Stimulated activated CD8-positive, alpha-beta memory T cell treated with anti-CD3 and anti-CD28 coated beads, Interleukin-4, amount 100 ng/mL, for 48 hours (primary cell): ENCODE results near the gene PHOSPHO2.
A peak's percentile ranks its signal among the peaks of the same experiment; 100 is the strongest.

ENCODE experiments used
- DNase-seq: peaks from one replicate; pipeline ENCODE4 v3.0.0-alpha.2; 2020

Gene PHOSPHO2

DNA sequence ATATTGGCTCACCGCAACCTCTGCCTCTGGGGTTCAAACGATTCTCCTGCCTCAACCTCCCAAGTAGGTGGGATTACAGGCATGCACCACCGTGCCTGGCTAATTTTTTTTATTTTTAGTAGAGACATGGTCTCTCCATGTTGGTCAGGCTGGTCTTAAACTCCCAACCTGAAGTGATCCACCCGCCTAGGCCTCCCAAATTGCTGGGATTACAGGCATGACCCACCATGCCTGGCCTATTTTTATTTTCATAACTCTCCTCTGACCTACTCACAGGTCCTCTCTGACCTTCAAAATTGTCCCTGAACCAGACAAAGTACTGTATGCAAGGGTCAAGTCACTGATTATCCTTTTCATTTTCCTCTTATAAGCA is 23.4 kb downstream of the PHOSPHO2 start:
- no peak for DNase-seq

- DNase-seq = no peak
Observed at GRCh38 chr2:169718930-169719504, 24.7 kb downstream of the PHOSPHO2 start.

DNA sequence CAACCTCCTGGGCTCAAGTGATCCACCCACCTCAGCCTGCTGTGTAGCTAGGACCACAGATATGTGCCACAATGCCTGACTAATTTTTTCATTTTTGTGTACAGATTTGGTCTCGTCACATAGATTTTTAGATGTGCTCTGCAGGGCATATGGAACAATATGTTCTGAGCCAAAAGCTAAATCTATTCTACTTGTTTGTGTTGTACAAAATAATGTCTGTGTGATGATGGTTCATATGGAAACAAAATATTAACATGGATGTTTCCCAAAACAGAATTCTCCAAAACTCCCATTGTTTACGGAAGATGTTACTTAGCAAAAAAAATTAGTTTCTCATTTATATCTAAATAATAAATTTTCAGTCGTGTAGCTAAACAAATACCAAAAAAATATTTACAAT is 26.7 kb downstream of the PHOSPHO2 start:
- DNase-seq = no peak

GRCh38 chr2:169727065-169727464 is 32.8 kb downstream of the PHOSPHO2 start:
- DNase-seq = no peak

DNA sequence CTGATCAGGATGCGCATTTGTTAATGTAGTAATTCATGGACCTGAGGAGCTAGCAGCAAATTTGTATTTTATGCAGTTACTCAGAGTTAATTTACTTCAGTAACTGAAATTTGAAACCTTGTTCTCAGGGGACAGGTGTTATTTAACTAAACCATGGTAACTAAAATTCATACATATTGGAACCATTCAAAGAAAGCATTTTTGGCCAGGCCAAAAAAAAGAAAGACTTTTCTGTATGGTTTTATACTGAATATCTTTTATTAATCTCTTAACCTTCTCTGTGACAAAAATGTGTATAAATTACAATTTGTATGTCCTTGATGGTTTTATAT is 35.0 kb downstream of the PHOSPHO2 start:
- DNase-seq = no peak

- no peak for DNase-seq
Observed at GRCh38 chr2:169732075-169732474, 37.8 kb downstream of the PHOSPHO2 start.

DNA sequence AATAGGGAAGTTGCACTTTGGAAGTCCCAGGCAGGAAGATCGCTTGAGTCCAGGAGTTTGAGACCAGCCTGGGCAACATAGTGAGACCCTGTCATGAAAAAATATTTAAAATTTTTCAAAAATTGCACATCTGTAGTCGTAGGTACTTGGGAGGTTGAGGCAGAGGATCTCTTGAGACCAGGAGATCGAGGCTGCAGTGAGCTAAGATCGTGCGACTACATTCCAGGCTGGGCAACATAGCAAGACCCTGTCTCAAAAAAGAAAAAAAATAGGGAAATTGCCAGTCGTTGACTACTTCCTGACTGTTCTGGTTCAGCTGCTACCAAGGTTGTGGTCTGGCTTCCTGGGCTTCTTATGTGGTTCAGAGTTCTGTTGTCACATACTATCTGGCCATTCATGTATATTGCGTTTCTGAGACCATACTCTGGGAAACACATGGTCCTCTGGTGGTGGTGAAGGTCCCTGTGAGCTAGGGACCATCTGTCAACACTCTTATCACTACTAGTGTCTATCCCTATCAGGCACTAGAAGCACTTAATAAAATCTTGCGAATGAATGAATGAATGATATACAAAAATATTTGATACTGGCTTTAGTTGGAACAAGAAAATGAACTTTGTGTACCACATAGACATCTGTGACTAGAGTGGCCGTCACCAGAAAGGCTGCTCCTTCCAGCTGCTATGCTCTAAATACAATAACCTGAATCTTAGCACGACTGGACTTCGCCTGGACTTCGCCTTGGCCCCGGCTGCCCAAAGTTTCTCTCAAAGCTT is 38.5 kb downstream of the PHOSPHO2 start:
- no peak for DNase-seq

- peak; percentile 30 for DNase-seq
Observed at GRCh38 chr2:169734169-169734847, 40.0 kb downstream of the PHOSPHO2 start.

DNA sequence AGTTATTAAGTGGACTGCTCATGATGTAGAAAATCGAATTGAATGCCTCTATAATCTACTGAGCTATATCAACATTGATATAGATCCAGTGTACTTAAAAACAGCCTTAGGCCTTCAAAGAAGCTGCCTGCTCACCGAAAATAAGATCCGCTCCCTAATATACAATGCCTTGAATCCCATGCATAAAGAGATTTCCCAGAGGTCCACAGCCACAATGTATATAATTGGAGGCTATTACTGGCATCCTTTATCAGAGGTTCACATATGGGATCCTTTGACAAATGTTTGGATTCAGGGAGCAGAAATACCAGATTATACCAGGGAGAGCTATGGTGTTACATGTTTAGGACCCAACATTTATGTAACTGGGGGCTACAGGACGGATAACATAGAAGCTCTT is 41.4 kb downstream of the PHOSPHO2 start:
- no peak for DNase-seq

DNA sequence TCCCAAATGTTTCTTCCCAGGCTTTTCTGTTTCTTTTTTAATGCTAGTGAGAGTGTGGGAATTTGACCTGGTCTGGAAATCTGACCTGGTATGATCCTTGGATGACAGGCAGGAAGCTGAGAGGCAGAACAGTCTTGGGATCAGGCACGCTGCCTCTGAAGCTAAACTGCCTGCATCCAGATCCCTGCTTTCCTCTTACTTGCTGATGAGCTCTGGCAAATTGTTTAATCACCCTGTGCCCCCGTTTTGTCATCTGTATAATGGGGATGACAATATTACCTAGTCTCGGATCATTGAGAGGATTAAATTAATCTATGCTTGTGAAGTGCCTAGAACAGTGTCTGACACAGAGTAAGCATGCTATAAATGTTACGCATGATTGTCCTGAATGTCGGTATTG is 42.6 kb downstream of the PHOSPHO2 start:
- DNase-seq = no peak

GRCh38 chr2:169738566-169739229 is 44.4 kb downstream of the PHOSPHO2 start:
- DNase-seq = no peak

DNA sequence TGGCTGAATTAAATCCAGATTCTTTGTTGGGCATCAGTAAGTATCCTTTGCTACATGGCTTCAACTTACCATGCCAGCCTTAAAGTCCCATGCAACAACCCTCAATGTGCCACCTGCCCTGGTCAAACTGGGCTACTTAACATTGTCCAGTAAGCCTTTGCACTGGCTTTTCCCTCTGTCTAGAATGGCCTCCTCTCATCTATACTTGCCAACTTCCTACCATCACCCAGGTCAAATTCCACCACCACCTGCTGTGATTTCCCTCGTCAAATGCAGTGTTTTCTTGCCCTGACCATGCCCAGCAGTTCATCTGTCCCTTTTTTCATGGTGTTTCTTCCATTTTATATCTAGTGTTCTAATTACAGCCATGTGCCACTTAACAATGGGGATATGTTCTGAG is 45.1 kb downstream of the PHOSPHO2 start:
- DNase-seq = no peak

GRCh38 chr2:169743549-169743948 is 49.3 kb downstream of the PHOSPHO2 start:
- no peak for DNase-seq

GRCh38 chr2:169746240-169746639 is 52.0 kb downstream of the PHOSPHO2 start:
- DNase-seq = no peak

- no peak for DNase-seq
Observed at GRCh38 chr2:169748319-169748718, 54.0 kb downstream of the PHOSPHO2 start.
